HL-60 (cell line): ENCODE results near the gene SCAMP3.
A peak's percentile ranks its signal among the peaks of the same experiment; 100 is the strongest.

ENCODE experiments used
- CTCF ChIP-seq: IDR thresholded peaks from one replicate; pipeline ENCODE4 v1.5.1; 2011; ENCODE audit warnings: low read length, control low read depth, inconsistent platforms; ENCODE audit not compliant: insufficient read depth
- GABPA ChIP-seq: IDR thresholded peaks from 2 replicates; pipeline ENCODE4 v1.6.1; 2012; ENCODE audit warnings: low read depth
- POLR2AphosphoS5 ChIP-seq: IDR thresholded peaks from 2 replicates; pipeline ENCODE4 v1.6.1; 2012; ENCODE audit warnings: low read depth

- no peak for TF ChIP-seq CTCF
- no peak for TF ChIP-seq GABPA
- TF ChIP-seq POLR2AphosphoS5, result peak; percentile 46; the same call in 1 of the 2 replicates
Observed at GRCh38 chr1:155241841-155242264, 20.3 kb downstream of the SCAMP3 start.
